ENCODE measurements around the gene NECAB2.

NECAB2 gene

DNA sequence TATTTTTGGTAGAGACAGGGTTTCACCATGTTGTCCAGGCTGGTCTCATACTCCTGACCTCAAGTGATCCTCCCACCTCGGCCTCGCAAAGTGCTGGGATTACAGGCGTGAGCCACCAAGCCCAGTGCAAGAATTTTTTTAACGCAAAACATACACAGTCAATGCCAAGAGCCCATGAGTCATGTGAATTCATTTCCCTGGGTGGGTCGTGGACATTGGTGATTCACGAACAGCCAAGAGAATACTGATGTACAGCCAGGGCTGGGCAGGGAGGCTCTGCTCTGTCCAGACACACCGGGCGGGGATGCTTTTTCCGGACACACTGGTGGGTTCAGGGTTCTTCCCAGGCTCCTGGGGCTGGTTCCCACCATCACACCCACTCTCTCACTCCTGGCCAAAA lies 56.8 kb downstream of the NECAB2 start:
- no peak for DNase-seq (ENCODE audit: low read depth in 3 of 3)

GRCh38 chr16:84026606-84027005 lies 58.6 kb downstream of the NECAB2 start:
- no peak for DNase-seq (ENCODE audit: low read depth in 3 of 3)

DNA sequence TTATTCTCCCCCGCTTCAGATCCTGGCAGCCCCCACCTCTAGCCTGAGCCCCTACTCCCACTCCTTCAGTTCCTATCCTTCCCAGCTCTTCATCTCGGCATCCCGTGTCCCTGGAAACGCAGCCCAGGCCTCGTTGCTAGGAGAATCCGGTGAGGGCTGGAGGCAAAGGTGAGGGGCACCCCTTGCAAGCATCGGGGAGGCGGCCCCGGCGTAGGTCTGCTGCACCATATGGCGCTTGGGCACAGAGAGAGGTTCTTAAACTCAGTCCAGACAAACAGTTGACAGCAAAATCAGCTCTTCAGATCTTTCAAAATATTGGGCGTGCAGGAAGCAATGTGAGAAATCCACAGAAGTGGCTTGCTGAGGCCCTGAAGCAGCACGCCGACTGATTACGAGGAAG lies 59.6 kb downstream of the NECAB2 start:
- DNase-seq (ENCODE audit: low read depth in 3 of 3) = no peak

- DNase-seq (ENCODE audit: low read depth in 3 of 3) = no peak
Observed at GRCh38 chr16:84029297-84030047, 61.4 kb downstream of the NECAB2 start.

DNA sequence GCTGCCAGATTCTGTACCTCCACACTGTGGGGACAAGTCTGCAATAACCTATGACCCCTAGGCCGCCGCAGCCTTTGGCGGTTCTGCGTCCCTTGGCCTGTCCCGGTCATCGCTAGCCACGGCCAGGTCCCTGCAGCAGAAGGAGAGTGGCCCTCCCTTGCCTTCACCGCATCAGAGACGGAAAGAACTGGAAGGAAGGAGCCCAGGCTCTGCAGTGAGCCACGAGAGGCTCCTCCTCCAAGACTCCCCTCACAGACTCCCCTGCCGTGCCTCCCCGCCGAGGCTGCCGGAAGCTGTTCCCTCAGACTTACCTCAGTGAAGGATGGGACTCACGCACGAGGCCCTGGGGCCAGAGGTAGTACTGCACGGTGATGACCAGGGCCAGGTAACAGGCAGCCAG lies 63.5 kb downstream of the NECAB2 start:
- no peak for DNase-seq (ENCODE audit: low read depth in 3 of 3)

GRCh38 chr16:84032458-84033178 lies 64.6 kb downstream of the NECAB2 start:
- DNase-seq (ENCODE audit: low read depth in 3 of 3) = no peak

- no peak for DNase-seq (ENCODE audit: low read depth in 3 of 3)
Observed at GRCh38 chr16:84033251-84034195, 65.5 kb downstream of the NECAB2 start.

DNA sequence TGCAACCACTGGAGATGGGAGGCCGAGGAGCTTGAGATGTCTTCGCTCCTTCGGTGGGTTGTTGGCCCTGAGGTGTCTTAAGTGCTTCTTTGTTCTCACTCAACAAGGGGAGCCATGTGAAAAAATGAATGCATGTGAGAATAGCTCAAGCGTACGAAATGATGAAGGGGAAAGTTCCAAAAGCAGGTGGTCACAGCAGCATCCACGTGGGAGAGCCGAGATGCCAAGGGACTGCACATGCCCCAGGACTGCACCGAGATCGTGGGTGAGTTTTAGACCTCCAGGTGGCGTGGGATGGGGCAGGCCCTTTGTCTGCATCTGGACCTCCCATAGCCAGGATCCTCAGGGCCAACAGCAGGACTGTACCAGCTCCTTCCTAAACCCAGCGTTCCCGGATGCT lies 66.5 kb downstream of the NECAB2 start:
- DNase-seq (ENCODE audit: low read depth in 3 of 3) = no peak

- no peak for DNase-seq (ENCODE audit: low read depth in 3 of 3)
Observed at GRCh38 chr16:84036131-84036530, 68.1 kb downstream of the NECAB2 start.

GRCh38 chr16:84036982-84037425 lies 69.0 kb downstream of the NECAB2 start:
- DNase-seq (ENCODE audit: low read depth in 3 of 3) = no peak

DNA sequence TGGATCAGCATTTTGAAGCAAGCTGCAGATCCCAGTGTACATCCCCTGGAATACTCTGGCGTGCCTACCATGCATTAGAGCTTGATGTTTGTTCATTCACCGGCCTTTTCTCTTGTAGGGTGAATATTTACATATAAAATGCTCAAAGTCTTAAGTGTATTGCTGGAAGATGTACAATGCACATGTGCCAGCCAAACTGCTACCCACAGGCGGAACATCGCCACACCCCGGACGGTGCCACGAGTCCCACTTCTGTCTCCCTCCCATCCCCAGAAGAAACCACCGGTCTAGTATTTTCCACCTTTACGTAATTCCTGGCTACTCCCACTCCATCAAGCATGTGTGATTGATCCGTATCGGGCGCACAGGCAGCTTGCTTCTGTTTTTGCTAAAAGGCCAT lies 70.4 kb downstream of the NECAB2 start:
- no peak for DNase-seq (ENCODE audit: low read depth in 3 of 3)

DNA sequence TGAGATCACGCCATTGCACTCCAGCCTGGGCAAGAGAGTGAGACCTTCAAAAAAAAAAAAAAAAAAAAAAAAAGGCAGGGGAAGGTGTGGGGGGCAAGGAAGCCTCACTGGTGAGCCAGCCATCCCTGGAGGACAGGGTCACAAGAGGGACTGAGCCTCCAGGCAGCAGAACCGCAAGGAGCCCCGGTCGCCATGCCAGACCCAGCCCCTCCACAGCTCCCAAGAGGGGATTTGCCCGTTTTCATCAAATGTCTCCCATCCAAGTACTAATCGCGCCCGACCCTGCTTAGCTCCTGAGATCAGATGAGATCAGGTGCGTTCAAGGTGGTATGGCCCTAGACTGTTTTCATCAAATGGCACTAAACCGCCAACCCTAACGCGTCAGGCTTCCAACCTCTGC lies 71.7 kb downstream of the NECAB2 start:
- DNase-seq (ENCODE audit: low read depth in 3 of 3) = no peak

GRCh38 chr16:84040226-84040822 lies 72.3 kb downstream of the NECAB2 start:
- no peak for DNase-seq (ENCODE audit: low read depth in 3 of 3)

DNA sequence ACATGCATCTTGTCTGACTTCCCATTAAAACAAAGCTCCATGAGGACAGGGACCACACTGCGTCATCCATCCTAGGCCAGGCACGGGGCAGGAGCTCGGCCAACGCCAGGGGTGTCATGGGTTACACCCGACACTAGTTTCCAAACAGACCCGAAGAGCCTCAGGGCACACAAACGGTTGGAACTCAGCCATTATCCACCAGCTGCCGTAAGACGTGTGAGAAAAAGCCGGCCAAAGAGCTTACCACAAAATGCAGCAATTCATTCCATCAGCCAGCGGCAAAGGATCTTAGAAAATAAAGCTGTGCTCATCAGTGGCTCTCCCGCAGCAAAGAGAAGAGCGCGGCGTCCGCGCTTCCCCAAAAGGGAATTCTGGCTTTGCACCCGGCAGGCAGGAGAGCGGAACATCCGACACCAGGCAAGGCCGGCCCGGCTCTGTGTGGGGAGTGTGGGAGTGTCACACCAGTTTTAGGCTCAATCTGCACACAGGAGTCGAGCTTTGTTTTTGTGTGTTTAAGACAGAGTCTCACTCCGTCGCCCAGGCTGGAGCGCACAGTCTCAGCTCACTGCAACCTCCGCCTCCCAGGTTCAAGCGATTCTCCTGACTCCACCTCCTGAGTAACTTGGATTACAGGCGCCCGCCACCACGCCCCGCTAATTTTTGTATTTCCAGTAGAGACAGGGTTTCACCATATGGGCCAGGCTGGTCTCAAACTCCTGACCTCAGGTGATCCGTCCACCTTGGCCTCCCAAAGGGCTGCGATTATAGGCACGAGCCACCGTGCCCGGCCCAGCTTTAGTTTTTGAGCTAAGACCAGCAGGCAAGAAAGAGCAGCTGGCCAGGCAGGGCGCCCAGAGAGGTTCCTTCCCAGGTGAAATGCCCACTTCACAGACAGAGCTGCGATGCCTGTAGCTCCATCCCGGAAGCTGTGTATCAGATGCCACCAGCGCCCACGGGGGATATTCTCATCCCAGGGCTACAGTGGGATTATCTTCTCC lies 73.1 kb downstream of the NECAB2 start:
- no peak for DNase-seq (ENCODE audit: low read depth in 3 of 3)

DNA sequence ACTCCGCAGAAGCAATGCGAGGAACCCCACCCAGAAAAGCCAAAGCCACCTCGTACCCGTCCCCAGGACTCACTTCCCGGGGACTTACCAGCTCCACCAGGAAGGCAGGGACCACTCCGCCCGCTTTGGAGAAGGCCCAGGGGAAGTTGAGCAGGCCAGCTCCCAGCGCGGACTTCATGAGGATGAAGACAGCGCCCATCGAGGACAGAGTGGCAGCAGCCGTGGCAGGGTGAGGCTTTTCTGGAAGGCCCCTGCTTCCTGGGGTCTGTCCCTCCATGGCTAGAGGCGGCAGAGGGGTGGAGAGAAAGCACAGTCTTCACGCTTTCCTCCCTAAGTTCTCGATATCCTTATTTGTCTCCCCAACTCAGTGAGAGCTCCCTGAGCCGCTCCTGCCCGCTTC lies 73.8 kb downstream of the NECAB2 start:
- DNase-seq (ENCODE audit: low read depth in 3 of 3) = no peak

GRCh38 chr16:84042308-84042878 lies 74.3 kb downstream of the NECAB2 start, which contains the start of gene SLC38A8:
TSS of gene SLC38A8 (minus strand) at chr16:84042795. CDS start at chr16:84042157, 638 bp downstream.
- DNase-seq (ENCODE audit: low read depth in 3 of 3) = no peak

- DNase-seq (ENCODE audit: low read depth in 3 of 3) = no peak
Observed at GRCh38 chr16:84042879-84043485, 74.9 kb downstream of the NECAB2 start.

DNA sequence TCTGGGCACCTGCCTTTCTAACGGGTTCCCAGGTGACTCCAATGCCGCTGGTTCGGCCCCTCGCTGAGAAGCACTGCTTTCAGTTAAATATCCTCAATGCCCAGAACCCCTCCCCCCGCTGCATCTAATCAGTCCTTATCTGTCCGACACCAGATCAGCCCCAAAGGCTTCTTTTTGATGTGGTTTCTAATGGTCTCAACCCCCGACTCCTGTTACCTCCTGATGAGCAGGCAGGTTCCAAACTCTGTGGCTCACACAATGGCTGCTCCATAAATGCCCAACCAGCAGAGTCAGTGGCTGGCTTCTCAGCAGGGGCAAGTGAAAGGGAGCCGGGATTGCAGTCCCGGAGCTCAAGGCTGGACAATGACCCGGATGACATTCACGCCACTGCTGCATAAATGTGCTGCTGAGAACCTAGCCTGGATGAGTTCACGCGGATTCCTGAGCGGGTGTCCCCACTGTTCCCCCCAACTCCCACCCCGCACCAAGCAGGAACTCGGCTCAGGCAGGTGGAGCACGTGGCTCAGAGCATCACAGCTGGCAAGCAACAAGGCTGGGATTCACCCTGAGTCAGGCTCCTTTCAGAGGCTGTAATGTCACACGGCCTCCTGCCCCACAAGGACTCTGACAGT lies 75.6 kb downstream of the NECAB2 start:
- no peak for DNase-seq (ENCODE audit: low read depth in 3 of 3)

DNA sequence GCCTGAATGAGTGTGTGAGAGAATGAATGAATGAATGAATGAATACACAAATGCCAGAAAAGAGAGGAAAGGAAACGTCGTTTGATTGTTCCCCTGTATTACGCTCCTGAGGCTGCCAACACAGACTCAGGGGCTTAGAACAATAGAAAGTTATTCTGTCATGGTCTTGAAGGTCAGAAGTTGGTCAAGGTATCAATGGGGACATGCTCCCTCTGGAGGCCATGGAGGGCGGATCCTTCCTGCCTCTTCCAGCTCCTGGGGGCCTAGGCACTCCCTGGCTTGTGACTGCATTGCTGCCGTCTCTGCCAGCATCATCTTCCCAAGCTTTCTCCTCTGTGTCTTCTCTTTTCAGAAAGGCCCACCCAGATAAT lies 76.1 kb downstream of the NECAB2 start:
- no peak for DNase-seq (ENCODE audit: low read depth in 3 of 3)

Data from stimulated activated CD4-positive, alpha-beta T cell treated with anti-CD3 and anti-CD28 coated beads, TNF-alpha, amount 100 ng/mL, for 4 hours (primary cell).